Progenitor cell of endocrine pancreas (in vitro differentiated cells): Measurements from ENCODE around the gene RADIL. TPM values are rescaled to one million over a fixed set of nuclear protein-coding genes. Genes with fewer than 3 reads are reported as not detected.
A peak's percentile ranks its signal among the peaks of the same experiment; 100 is the strongest.

Experiments
- DNase-seq: peaks from one replicate; pipeline ENCODE4 v3.0.0; 2021; ENCODE audit warnings: low spot score; ENCODE audit not compliant: unreplicated experiment
- H3K27ac Mint-ChIP-seq: 2 replicates; pipeline ENCODE4 v1.8.0; 2021; ENCODE audit warnings: mild to moderate bottlenecking, moderate library complexity, mixed read lengths
- H3K27me3 Mint-ChIP-seq: 2 replicates; pipeline ENCODE4 v1.8.0; 2021; ENCODE audit warnings: mixed read lengths
- H3K36me3 Mint-ChIP-seq: 2 replicates; pipeline ENCODE4 v1.8.0; 2022; ENCODE audit warnings: mixed read lengths; ENCODE audit not compliant: insufficient read depth
- H3K4me1 Mint-ChIP-seq: 2 replicates; pipeline ENCODE4 v1.8.0; 2021; ENCODE audit warnings: low read depth, mixed read lengths
- H3K4me3 Mint-ChIP-seq: 2 replicates; pipeline ENCODE4 v1.8.0; 2021; ENCODE audit warnings: low read depth, mild to moderate bottlenecking, moderate library complexity, mixed read lengths
- H3K9me3 Mint-ChIP-seq: 2 replicates; pipeline ENCODE4 v1.8.0; 2021; ENCODE audit warnings: low read depth, mixed read lengths
- total RNA-seq: library from RNA; stranded (reverse); gene quantifications from 2 replicates; pipeline ENCODE4 v1.2.1, GENCODE V29; 2021
- TF ChIP-seq, protein P1 (sequence below): fragments of 200-600 bp; sonication (generic); IDR thresholded peaks from one replicate; pipeline ENCODE4 v1.5.0; 2021; ENCODE audit warnings: antibody characterized with exemption, mild to moderate bottlenecking; ENCODE audit not compliant: unreplicated experiment

The RADIL gene
- total RNA-seq, 1 donor from 2014 or later: 2.0 TPM

GRCh38 chr7:4882169-4883032 lies 1.1 kb downstream of the RADIL start:
- Mint-ChIP-seq H3K4me1 (peaks cover 13% of the 10 kb centered on the region), H3K27ac (peak overlapping the region; percentile 91), H3K4me3 (peak overlapping the region; percentile 75), H3K9me3 (no peaks in the 10 kb centered on the region), H3K27me3 (peaks cover 17% of the 10 kb centered on the region), H3K36me3 (no peaks in the 10 kb centered on the region)
- TF ChIP-seq, protein P1, sequence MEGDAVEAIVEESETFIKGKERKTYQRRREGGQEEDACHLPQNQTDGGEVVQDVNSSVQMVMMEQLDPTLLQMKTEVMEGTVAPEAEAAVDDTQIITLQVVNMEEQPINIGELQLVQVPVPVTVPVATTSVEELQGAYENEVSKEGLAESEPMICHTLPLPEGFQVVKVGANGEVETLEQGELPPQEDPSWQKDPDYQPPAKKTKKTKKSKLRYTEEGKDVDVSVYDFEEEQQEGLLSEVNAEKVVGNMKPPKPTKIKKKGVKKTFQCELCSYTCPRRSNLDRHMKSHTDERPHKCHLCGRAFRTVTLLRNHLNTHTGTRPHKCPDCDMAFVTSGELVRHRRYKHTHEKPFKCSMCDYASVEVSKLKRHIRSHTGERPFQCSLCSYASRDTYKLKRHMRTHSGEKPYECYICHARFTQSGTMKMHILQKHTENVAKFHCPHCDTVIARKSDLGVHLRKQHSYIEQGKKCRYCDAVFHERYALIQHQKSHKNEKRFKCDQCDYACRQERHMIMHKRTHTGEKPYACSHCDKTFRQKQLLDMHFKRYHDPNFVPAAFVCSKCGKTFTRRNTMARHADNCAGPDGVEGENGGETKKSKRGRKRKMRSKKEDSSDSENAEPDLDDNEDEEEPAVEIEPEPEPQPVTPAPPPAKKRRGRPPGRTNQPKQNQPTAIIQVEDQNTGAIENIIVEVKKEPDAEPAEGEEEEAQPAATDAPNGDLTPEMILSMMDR: no peak
- DNase-seq: no peak

- Mint-ChIP-seq H3K36me3 (no peaks in the 10 kb centered on the region), H3K27me3 (peaks cover 17% of the 10 kb centered on the region), H3K4me3 (no peak overlapping the region), H3K27ac (no peak overlapping the region), H3K9me3 (no peaks in the 10 kb centered on the region), H3K4me1 (peaks cover 13% of the 10 kb centered on the region)
- no peak for DNase-seq
- TF ChIP-seq, protein P1: no peak
Measured at GRCh38 chr7:4880218-4880617, 3.3 kb downstream of the RADIL start.

GRCh38 chr7:4879396-4880081 lies 4.0 kb downstream of the RADIL start:
- H3K4me3 Mint-ChIP-seq: no peak overlapping the region
- no peak for DNase-seq
- H3K36me3 Mint-ChIP-seq: no peaks in the 10 kb centered on the region
- no peaks in the 10 kb centered on the region for H3K9me3 Mint-ChIP-seq
- H3K4me1 Mint-ChIP-seq: peaks cover 12% of the 10 kb centered on the region
- no peak overlapping the region for H3K27ac Mint-ChIP-seq
- TF ChIP-seq, protein P1: no peak
- H3K27me3 Mint-ChIP-seq: peaks cover 17% of the 10 kb centered on the region

GRCh38 chr7:4878336-4879335 lies 4.9 kb downstream of the RADIL start:
- TF ChIP-seq, protein P1: no peak
- no peaks in the 10 kb centered on the region for H3K36me3 Mint-ChIP-seq
- peaks cover 17% of the 10 kb centered on the region for H3K27me3 Mint-ChIP-seq
- no peak for DNase-seq
- peaks cover 10% of the 10 kb centered on the region for H3K4me1 Mint-ChIP-seq
- no peaks in the 10 kb centered on the region for H3K9me3 Mint-ChIP-seq
- no peak overlapping the region for H3K27ac Mint-ChIP-seq
- no peak overlapping the region for H3K4me3 Mint-ChIP-seq

DNA sequence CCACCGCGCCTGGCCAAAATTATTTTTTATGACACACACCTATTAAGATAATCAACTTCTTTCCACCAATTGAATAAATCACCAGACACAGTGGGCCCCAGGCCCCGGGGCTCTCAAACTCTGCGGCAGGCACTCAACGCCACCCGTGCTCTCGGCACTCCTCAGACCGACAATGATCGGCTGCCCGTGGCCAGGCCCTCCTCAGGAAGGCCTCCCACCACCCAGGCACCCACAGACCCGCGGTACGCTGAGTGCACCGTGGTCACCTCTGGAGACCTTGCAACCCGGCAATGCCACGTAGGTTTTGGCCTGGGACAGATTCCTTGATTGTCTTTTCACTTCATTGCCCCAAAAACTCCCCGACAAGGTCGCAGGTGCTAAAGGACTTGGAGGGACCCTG lies 6.9 kb downstream of the RADIL start:
- H3K9me3 Mint-ChIP-seq: no peaks in the 10 kb centered on the region
- no peak for DNase-seq
- TF ChIP-seq, protein P1: no peak
- H3K27me3 Mint-ChIP-seq: peaks cover 6% of the 10 kb centered on the region
- no peak overlapping the region for H3K27ac Mint-ChIP-seq
- H3K4me1 Mint-ChIP-seq: no peaks in the 10 kb centered on the region
- H3K36me3 Mint-ChIP-seq: no peaks in the 10 kb centered on the region
- H3K4me3 Mint-ChIP-seq: no peak overlapping the region
